ENCODE data around the gene OTX1. TPM values are rescaled to one million over a fixed set of nuclear protein-coding genes. Genes with fewer than 3 reads are reported as not detected.

Gene OTX1
- total and polyA plus RNA-seq, 2 of the 8 experiments (the other 6 are each of a cell fraction or from before 2014, with no cell fraction given): 0.24 to 3.3 TPM

DNA sequence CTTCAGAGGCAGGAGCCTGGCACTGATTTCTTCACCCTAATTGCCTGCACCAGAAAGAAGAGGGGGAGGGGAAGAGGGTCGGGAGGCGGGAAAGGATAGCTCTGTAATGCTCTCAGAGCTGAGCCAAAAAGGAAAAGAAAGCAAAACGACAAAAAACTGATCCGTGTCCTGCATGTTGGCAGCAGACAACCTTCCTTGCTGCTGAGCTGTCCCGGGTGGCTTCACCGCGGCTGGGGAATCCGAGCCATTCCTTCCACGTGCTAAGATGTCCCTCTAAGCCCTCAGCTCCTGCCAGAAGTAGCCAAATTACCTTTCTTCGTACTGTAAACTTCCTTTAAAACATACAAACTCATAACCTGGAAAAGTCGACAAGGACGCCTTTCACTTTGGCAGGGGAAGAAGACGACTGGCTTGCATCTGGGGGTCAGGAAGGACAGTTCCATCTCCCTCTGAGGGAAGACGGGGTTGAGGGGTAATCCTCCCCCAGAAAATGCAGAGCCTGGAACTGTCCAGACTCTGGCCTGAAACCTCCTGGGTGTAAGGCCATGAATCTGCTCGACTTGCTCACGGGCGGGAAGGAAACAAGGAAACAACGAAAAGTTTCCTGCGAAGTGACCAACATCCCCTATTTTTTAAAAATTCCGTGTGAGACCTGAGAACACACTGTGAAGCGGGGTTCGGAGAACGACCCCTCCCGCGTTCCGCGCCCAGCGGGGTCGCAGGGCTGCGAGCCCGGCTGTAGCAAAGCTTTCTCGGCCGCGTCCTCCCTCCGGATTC lies 7.7 kb downstream of the OTX1 start (continued):
- TF ChIP-seq CBX8 (IDR thresholded peaks at IDR 0.05; ENCODE audit: borderline replicate concordance, low read depth, low read length): peak; percentile 50; the same call in 1 of the 2 replicates
- TF ChIP-seq, protein P1, sequence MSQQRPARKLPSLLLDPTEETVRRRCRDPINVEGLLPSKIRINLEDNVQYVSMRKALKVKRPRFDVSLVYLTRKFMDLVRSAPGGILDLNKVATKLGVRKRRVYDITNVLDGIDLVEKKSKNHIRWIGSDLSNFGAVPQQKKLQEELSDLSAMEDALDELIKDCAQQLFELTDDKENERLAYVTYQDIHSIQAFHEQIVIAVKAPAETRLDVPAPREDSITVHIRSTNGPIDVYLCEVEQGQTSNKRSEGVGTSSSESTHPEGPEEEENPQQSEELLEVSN (IDR thresholded peaks at IDR 0.05): peak; percentile 86

Measured in H1 (cell line).